CD4-positive, alpha-beta T cell treated with Interleukin-15 for 1 hour (primary cell): ENCODE measurements around the gene TSSK2.
"Not testable (repeated sequence)": the region's sequence is repeated elsewhere in the genome, so short reads cannot be mapped to it uniquely, and the experiment has no call there.

Source experiments
- DNase-seq: peaks from one replicate; pipeline ENCODE4 v3.0.0-alpha.2; 2020

The TSSK2 gene

DNA sequence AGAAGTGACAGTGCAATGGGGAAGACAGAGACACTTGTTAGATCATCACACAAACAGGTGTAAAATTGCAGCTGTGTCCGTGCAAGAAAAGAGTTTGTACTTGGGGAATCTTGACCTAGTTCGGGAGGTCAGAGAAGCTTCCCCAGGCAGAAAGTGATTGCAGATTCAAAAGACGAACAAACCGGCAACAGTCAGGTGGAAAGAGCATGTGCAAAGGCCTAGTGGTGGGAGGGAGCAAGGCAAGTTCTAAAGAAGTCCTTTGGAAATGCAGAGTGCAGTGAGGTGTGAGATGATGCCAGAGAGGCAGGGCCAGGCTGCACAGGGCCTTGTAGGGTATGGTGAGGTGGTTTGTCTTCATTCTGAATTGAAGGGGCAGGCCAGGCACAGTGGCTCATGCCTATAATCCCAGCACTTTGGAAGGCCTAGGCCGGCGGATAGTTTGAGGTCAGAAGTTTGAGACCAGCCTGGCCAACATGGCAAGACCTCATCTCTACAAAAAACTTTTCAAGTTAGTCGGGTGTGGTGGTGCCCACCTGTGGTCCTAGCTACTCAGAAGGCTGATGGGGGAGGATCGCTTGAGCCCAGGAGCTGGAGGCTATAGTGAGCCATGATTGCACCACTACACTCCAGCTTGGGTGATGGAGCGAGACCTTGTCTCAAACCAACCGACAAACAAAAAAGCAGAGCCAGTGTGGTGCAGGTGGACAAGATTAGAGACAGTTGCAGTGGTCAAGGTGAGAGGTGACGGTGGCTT lies 15.3 kb downstream of the TSSK2 start:
- no peak for DNase-seq

DNA sequence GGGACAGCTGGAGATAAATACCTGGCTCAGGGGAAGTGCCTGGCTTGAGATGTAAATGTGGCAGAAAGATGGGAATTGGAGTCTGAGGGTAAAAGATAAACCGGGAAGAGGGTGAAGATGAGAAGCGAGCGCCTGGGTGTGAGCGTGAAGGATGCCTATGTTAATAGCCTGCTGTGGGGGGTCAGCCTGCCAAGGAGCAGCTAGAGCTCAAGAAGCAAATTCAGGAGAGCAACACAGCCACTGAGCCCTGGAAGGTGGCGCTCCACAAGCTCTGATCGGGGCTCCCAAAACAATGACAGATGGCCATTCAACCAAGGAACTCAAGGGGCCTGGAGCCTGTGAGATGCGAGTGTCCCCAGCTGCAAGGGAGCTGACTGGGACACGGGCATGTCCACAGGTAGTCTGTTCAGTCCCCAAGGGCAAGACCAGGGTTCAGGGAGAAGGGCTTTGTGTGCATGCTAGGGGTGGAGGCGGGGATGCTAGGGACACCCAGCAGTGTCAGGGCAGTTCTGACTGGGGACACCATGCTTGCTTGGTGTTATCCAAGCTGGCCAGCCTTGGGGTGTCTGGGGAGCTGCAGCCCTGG lies 16.2 kb downstream of the TSSK2 start:
- DNase-seq, result no peak

DNA sequence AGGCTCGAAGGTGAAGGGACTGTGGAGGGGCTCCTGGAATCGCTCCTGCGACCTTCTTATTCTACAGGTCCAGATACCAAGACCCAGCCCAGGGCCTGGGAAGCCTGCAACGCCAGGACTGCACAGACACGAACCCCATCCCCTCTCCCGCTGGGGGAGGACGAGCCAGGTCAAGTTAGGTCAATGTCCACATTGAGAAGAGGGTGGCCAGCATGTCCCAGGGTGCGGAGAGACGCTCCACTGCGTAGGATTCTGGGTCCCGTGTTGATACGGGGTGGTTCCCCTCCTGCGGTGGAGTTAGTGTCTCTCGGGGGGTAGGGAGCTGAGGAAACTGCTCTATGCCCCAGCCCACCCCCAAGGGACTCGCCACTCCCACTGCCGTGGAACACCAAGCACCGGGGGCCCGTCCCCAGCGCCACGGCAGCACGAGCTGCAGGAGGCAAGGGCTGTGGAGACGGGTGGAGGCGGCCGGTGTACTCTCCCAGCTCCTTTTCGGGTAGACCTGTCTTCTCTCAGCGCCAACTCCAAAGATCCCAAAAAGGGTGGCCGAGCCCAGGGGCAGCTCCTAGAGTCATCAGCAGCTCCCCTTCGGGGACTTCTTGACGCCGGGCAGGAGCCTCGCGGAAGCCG lies 17.4 kb downstream of the TSSK2 start:
- DNase-seq, result no peak

DNA sequence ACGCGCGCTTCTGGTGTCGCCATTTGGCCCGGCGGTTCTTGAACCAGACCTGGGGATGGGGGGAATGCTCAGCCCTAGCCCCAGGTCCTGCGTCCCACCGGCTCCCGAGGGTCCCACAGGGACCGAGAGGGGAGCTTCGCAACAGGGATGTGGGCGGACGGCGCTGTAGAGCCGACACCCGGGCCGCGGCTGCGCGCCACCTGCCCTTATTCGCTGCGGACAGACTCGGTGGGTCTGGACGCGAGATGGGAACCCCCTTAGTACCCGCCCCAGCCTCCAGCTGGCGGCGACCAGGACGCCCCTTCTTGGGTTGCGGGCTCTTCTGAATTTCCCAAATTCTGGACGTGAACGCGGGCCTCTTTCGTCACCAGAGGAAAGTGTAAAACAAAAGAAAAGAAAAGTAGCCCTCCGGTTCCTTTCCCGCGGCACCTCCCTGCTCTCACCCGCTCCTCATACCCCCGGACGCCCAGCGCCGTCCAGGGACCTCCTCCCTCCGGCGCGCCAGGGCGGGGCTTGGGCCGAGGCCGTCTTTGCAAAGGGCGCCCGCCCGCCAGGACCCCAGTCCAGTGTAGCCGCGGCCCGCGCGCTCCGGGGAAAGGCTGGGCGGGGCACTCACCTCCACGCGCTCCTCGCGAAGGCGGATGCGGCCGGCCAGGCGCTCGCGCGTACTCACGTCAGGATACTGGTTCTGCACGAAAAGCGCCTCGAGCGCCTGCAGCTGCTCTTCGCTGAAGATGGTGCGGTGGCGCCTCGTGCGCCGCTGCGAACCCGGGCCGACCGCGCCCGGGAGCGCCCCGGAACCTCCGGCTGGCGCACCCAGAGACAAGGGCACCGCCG lies 18.2 kb downstream of the TSSK2 start:
- no peak for DNase-seq

DNA sequence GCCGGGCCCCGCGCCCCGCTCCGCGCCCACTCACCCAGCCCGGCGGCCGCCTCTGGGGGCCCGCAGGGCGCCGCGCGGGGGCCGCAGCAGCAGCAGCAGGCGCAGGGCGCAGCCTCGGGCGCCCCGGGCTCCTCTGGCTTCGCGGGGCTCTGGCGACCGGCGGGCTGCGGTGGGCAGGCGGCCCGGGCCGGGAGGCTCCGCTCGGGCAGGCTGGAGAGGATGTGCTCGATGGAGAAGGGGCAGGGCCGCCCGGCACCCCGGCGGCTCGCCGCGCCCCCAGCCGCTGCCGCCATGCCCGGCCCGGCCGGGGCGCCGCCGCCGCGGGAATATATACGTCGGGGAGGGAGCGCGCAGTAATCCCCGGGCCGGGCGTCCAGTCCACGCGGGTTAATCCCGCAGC lies 18.9 kb downstream of the TSSK2 start, which contains the start of gene GSC2:
Gene GSC2, minus strand, starts transcription at position 302 of the 400 bp plus-strand sequence. Its CDS starts 9 bp downstream, at position 293.
- no peak for DNase-seq

DNA sequence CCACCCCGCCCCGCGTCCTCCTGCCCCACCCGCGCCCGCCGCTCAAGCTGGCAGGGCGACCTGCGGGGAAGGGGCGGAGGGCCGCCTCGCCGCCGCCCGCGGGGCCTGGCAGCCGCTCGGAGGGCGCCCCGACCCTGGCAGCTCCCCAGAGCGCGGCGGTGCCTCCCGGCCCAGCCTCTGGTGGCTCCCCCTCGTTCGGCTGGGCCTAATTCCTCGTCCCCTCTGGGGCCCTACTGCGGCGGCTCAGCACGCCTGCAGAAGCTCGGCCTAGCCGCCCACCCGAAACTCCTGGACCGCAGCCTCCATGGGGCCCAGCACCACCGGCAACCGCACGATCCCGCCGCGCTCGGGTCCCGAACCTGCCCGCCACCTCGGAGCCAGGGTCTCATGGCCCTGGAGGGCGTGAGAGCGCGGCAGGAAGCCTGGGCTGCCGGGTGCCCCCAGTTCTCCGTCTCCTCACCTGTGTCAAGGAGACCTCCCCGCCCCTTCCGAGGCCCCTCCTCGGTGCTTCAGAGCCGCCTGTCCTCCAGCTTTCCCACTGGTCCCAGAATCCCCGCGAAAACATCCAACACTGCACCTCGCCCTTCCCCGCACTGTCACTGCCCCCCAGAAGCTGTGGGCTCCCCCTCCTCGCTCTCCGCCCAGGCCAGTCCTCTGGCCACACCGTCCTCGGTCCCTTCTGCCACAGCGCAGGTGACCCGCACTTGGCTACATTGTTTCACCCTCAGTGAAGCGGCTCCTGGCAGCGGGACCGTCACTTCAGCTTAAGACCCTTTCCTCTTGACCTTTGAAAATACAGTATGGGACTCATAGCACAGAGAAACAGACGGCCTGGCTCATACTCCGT lies 19.6 kb downstream of the TSSK2 start:
- no peak for DNase-seq

DNA sequence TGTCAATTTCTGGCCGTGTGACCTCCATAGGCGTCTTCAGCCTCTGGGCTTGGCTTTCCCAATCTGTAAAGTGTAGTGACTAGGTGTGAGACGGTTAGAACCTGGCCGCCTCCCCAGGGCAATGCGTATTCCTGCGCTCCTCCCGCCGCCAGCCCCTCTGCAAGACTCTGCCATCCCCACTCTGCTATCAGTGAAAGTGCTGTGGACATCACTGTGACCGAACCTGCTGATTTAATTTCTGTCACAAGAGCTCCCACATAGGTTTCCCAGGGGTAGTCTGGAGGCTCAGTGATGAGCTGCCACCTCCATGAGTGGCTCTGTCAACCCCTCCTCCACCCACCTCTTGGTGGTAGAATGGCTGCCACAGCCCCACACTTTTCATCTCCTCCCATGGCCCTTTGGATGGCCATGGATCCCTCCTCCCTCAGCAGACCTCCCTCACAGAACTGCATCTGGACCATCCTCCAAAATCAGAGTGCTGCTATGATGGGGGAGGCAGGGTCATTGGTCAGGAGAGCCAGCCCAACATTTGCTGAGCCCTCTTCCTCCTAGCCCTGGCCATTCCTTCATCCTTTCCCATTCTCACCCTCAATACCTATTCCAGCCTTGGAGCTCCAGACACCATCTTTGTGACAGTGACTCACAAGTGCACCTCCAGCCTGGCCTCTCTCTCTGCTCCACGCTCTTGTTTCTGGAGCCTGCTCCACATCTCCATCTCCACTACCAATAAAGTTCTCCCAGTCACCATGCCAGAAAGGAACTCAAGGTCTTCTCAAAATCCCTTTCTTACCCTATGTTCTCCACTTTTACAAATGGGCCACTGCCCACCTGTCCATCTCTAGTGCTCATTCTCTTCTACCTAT lies 20.5 kb downstream of the TSSK2 start:
- no peak for DNase-seq

DNA sequence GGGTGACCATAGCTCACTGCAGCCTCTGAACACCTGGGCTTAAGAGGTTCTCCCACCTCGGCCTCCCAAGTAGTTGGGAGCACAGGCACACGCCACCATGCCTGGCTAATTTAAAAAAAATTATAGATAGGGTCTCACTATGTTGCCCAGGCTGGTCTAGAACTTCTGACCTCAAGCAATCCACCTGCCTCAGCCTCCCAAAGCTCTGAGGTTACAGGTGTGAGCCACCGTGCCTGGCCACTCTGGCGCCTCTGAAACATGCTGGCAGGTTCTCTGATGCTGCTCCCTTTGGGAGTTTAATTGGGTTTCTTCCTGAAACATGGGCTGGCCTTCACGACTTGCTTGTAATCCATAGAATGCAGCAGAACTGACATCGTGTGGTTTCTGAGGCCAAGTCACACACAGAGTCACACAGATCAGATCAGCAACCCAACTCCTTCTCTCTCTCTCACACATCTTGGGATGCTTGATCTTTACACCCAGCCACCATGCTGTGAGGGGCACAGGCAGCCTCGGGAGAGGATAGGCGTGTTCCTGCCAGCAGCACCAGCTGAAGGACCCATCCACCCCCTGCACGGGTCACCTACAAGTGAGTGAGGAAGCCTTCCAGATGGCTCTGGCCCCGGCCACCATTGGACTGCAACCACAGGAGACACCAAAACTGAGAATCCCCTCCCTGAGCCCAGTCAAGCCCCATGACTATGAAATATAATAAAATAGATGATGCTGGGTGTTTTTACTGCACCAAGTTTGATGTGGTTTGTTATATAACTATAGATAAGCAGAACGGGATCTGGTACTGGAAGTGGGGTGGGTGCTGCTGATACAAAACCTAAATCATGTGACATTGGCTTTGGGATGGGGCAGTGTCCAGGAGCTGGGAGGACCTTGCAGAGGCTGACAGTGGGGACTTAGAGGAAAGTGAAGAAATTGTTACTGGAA lies 22.1 kb downstream of the TSSK2 start:
- no peak for DNase-seq

DNA sequence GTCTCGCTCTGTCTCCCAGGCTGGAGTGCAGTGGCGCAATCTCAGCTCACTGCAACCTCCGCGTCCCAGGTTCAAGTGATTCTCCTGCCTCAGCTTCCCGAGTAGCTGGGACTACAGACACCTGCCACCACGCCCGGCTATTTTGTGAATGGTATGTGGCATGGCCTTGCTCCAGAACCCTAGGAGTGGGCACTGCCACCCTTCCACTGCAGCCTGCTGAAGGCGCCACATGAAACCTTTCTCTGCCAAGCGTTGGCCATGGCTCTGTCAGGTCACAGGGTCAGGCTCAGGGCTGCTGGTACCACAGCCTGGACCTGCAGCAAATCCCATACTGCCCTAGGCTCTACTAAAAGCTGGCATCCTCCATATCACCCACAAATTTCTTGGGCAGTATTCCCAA lies 25.0 kb downstream of the TSSK2 start:
- DNase-seq, result not testable (repeated sequence)

DNA sequence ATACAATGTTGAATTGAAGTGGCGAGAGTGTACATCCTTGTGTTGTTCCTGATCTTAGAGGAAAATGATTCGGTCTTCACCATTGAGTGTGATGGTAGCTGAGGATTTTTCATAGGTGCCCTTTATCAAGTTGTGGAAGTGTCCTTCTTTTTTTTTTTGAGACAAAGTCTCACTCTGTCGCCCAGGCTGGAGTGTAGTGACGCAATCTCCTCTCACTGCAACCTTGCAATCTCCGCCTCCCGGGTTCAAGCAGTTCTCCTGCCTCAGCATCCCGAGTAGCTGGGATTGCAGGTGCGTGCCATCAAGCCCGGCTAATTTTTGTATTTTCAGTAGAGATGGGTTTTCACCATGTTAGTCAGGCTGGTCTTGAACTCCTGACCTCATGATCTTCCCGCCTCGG lies 27.5 kb downstream of the TSSK2 start:
- DNase-seq, result not testable (repeated sequence)

DNA sequence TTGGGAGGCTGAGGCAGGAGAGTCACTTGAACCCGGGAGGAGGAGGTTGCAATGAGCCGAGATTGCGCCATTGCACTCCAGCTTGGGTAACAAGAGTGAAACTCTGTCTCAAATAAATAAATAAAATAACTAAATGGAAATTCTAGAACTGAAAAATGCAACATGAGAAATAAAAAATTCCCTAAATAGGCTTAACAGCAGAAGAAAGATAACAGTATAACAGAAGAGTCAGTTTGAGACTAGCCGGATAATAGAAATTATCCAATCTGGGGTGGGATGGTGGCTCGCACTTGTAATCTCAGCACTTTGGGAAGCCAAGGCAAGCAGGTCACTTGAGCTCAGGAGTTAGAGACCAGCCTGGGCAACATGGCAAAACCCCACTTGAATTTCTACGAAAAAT lies 33.3 kb downstream of the TSSK2 start:
- no peak for DNase-seq

DNA sequence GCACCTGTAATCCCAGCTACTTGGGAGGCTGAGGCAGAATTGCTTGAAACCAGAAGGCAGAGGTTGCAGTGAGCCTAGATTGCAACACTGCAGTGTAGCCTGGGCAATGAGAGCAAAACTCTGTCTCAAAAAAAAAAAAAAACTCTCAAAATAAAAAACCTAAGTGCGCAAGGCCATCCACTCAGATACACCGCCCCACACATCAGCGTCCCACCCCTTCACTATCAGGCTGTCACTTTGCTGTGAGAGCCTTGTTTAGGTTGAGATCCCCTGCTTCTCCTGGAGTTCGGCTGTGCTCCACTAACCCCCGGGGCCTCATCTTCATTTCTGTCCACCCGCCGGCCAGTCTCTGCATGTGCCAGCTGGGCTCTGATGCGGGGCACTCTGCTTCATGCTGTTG lies 35.3 kb downstream of the TSSK2 start:
- DNase-seq, result no peak

DNA sequence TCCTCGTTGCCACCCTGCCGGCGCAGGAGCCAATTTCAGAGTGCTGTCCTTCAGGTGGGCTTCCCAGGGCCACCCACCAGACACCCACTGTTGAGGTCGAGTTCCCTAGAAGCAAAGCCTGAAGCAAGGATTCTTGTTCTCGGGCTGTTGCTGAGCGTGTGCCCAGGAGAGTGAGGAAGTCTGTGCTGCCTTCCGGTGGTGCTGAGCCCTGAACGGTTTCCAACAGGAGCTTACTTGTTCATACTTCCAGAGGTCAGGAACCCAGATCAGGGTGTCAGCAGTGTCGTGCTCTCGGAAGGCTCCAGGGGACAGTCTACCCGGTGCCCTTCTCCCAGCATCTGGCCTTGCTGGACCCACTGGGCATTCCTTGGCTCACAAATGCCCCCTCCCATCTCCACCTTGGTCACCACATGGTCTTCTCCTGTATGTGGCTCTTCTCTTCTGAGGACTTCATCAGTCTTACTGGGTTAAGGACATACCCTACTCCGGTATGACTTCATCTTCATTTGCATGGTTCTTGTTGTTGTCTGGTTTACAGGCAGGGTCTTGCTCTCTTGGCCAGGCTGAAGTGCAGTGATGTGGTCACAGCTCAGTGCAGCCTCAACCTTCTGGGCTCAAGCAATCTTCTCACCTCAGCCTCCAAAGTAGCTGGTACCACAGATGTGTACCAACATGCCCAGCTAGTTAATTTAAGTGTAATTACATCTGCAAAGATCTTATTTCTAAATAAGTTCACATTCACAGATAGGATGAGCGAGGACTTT lies 36.2 kb downstream of the TSSK2 start:
- no peak for DNase-seq

DNA sequence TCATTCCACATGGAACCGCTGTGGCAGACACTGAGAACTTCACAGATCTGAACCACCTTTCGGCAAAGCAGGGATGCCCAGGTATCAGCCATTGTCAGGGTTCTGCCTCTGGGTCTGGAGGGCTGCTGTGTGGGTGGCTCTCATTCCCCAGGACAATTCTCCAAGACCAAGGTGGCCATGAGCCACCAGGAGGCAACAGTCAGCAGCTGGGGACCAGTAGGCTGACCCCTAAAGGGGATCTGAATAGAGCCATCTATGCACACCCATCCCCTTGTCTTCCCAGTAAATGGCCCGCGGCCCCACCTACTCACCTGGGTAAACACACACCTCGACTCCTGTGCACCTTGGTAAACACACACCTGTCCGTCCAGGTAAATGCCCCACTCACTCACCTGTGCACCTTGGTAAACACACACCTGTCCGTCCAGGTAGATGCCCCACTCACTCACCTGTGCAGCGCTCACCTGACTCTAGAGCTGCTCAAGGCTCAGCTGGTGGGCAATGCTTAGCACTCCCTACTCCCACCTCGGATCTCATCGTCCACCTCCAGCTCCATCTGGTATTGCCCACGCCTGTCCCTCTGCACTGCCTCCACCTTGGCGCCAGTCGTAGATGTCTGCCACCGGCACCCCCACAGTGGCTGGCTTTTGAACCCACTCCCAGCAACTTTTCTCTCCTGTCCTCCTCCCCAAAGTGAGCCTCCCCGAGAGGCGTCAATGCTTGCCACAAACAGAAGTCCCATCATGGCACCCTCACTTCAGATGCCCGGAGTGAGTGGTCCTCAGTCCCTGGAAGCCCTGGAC lies 37.2 kb downstream of the TSSK2 start:
- no peak for DNase-seq

DNA sequence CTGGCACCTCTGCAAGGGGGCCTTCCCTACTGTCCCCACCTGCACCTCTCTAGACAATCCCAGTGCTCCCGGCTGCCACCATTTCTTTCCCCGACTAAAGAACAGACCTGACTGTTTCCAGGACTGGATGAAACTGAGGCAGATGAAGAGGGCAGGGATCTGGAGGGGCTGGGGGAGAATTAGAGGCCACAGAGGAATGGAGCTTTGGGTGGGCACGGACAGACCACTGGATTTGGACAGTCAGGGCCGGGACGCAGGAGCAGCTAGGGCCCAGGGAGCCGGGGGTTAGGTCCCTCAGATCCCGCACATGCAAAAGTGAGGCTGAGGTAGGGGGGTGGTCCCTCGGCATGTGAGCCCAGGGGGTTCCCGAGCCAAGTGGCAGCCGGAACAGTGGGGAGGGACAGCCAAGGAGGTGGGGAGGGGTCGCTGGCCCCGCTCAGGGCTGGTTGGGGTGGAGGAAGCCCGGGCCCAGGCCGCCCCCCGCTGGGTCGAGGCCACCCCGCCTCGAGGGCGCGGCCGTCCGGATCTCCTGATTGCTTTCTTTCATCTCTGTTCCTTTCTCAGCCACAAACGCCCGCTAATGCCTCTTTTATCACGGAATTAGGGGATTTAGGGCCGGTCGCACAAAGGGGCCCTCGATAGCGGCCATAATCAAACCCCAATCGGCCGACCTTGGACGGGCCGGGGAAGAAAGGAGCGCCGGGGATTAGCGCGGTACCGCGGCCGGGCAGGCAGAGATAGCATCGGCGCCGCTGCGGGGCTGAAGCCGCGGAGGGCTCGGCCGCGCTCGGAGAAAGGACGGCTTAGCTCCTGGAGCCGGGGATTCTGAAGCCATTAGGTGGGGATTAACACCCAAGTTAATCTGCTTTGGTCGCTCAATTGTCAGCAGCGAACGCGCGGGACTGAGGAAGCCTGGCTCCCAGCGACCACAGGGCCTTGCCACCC lies 38.2 kb downstream of the TSSK2 start:
- no peak for DNase-seq

DNA sequence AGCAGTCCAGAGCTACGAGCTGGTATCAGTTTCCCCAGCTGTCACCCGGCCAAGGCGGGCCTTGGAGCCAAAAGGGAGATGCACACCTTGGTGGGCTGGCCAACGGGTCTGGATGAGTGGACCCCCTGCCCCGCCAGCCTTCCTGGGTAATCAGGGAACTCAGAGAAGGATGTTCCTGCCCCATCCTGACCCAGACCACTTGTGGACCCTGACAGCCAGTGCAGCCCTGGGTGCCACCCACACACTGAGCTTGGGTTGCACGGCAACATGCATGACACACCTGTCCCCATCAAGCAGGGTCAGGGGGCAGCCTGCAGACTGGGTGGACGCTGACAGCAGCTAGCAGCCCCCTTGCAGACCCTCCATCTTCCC lies 38.8 kb downstream of the TSSK2 start:
- no peak for DNase-seq
